CD4-positive, alpha-beta T cell treated with Interleukin-6 at 100 ng/mL for 8 hours (primary cell): ENCODE measurements around the gene MCEMP1.

Source experiments
- DNase-seq: peaks from one replicate; pipeline ENCODE4 v3.0.0-alpha.2; 2020; ENCODE audit warnings: mixed read lengths, low spot score

The MCEMP1 gene

GRCh38 chr19:7676854-7677253 lies at the start of gene MCEMP1:
Gene MCEMP1, plus strand, starts transcription at chr19:7677090. Its CDS starts 31 bp downstream, at chr19:7677121.
- no peak for DNase-seq

GRCh38 chr19:7627166-7627565 lies 49.7 kb upstream of the MCEMP1 start:
- DNase-seq: no peak

GRCh38 chr19:7628589-7629311 lies 48.1 kb upstream of the MCEMP1 start:
- no peak for DNase-seq

GRCh38 chr19:7629347-7630054 lies 47.4 kb upstream of the MCEMP1 start, which contains the start of the genes PET100 and XAB2:
Gene PET100, plus strand, starts transcription at chr19:7629793. Its CDS starts 41 bp downstream, at chr19:7629834.
Gene XAB2, minus strand, starts transcription at chr19:7629545. Its CDS starts 18 bp downstream, at chr19:7629527.
- DNase-seq: peak; percentile 97

DNA sequence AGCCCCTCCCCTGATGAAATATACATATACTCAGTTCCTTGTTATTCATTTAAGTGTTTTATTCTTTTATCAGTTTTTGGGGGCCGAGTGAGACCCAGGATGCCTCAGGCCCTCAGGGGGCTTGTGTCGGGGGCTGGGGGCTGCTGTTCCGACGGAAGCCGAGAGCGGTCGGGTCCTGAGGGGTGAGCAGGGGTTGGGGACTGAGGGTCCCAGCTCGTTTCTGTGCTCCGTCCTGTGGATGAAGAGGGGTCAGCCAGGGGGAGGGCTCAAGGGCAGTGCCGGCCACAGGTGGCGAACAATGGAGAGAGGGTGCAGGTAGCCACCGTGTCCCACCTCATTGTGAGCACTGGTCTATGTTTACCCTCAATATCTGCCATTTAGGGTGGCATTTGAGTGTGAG lies 45.3 kb upstream of the MCEMP1 start:
- DNase-seq: no peak

DNA sequence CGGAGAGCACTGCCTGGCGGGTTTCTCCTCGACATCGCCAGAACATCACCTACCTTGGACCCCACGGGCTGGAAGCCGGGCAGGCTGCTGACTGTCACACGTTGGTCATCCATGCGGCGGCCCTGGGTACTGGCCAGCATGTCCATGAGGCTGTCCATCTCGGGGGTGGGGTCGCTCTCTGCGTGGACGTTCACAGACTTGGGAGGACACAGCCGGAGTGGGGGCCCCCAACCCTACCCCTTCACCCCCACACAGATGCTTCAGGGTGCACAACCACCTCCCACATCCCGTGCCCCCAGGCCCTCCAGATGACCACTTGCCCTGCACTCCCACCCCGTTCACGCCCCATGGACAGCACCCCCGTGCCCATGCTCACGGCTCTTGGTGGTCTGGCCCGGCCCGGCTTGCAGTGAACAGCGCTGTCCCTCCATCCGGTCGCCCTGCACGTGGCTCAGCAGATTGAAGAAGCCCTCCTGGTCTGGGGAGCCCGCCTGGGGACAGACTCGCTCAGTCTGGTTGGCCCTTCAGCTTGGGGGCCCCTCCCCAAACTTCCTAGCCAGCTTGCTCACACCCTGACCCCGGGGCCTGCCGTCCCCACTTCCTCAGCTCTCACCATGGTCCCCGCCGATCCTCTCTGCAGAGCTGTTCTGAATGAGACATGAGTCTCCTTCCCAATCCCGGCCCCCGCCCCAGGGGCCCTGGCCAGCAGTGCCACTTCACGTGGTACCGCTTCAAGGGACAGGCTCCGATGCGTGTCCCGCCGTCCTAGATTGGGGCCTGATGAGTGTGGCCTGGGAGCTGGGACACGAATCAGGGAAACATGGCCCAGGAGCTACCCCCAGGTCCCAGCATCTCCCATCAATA lies 44.3 kb upstream of the MCEMP1 start:
- no peak for DNase-seq

GRCh38 chr19:7633698-7634097 lies 43.2 kb upstream of the MCEMP1 start, which contains the start of gene PCP2:
Gene PCP2, minus strand, starts transcription at chr19:7633719. Its CDS starts 262 bp downstream, at chr19:7633457.
- DNase-seq: no peak

GRCh38 chr19:7635670-7636069 lies 41.2 kb upstream of the MCEMP1 start:
- no peak for DNase-seq

DNA sequence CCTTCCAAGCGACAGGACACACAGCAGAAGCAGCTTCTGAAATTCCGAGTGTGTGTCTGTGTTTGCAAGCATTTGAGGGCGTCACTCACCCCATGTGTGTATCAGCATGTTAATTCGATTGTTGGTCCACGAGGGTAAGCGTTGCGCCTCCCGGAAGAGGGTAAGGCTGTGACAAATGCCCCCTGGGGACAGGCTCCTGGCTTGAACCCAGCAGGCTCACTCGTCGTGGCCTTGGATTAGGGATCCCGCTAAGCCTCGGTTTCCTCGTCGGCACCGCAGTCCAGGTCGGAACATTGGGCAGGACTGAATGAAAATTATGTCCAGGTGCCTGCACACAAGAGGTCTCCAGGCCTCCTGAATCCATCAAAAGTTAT lies 40.6 kb upstream of the MCEMP1 start:
- no peak for DNase-seq

DNA sequence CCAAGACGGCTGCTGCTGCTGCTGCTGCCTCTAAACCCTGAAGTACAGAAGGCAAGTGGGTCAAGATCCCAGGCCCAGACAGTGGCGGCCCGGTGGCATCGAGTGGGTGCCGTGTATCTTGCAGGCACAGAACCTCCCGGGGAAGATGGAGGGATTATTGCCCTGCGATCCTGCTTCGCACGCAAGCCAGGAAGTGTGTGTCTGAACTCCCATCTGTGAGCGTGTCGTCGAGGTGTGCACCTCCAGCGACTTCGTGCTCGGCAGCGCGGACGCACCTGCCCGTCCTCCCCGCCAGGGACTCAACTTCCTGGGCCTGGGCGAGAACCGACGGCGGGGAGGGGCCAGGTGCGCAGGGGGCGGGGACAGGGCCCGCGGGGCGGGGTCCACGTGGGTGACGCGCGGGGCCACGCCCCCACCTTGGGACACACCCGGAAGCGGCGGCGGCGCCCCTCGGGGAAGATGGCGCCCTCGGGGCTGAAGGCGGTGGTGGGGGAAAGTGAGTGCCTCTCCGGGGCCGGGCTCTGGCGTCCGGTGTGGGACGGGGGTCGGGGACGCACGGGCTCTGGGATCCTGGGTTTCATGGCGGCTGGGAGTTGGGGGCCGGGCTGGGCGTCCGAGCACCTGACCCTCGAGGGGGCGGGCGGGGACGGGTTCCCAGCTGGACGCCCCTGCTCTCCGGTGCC lies 40.1 kb upstream of the MCEMP1 start, which contains the start of gene STXBP2:
TSS of gene STXBP2 (plus strand) at position 420 of the 683 bp plus-strand sequence. CDS start at position 460, 40 bp downstream.
- peak; percentile 92 for DNase-seq

DNA sequence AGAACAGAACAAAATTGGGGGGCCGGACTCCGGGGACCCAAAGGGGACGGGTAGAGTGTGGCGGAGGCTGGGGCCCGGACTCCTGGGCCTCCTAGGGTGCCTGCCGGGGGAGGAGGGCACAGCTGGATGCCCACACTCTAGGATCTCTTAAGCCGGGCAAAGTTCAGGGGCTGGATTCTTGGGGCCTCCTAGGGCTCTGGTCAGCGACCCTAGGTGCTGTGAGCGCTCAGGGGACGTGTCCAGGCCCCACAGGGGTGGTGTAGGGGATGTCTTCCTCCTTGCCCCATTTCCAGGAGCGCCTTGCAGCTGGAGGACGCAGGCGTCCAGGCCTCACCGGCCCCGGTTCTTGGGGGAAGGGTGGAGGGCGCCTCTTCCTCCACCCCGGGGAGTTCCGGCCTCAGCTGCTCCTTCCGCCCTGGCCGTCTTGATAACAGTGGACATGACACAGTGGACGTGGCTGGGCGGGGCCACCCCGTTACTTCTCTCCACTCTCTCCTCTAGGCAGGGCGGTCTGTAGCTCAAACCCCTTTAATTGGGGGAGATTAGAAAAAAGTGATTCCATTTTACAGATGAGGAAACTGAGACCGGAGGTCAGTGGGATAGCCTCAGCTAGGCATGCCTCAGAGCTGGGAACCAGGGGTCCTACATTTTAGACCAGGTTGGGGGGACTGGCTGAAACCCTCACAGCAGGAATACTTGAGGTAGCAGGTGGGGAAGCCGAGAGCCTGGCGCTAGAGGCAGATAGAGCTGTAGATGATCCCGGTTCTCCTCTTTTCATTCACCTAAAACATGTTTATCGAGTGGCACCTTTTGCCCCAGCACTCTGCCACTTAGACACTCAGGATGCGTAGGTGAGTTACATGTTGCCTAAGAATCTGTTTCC lies 39.3 kb upstream of the MCEMP1 start:
- no peak for DNase-seq

DNA sequence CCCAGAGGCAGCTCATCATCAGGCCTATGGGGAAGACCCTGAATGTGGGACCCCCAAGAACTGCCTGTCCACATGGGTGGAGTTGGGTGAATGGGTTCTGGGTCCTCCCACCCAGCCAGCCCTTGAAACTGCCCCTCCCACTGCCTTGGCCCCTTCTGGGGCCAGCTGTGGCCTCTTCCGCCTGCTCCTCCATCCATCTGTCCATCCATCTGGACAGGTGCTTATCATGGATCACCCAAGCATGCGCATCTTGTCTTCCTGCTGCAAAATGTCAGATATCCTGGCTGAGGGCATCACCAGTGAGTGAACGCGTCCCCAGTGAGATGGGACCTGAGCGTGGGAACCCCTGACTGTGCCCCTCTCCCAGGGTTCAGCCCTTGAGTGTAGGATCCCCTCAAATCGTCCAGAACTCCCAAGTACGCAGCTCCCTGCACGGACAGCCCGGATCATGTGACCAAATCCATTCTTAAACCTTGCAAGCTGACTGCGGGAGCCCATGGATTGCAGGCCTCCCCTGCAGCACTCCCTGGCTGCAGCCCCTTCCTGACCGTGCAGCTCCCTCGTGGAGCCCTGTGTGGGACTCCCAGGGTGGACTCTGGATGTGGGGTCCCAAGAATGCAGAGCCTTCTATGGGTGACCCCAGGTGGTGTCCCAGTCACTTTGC lies 38.0 kb upstream of the MCEMP1 start:
- DNase-seq: no peak

- no peak for DNase-seq
These were observed 37.0 kb upstream of the MCEMP1 start for GRCh38 chr19:7639863-7640348.

DNA sequence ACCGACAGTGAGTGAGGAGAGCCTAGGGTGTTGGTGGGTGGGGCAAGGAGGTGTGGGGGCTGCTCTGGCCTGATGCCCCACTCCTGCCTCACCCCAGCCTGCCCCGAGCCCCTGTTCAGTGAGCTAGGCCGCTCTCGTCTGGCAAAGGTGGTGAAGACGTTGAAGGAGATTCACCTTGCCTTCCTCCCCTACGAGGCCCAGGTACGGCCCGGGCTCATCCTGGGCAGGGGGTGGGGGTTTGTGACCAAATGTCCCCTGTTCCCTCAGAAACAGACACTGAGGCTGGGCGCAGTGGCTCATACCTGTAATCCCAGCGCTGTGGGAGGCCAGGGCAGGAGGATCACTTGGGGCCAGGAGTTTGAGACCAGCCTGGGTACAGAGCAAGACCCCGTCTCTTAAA lies 36.1 kb upstream of the MCEMP1 start:
- no peak for DNase-seq

- no peak for DNase-seq
These were observed 35.3 kb upstream of the MCEMP1 start for GRCh38 chr19:7641290-7642276.

- no peak for DNase-seq
These were observed 34.4 kb upstream of the MCEMP1 start for GRCh38 chr19:7642295-7643030.

DNA sequence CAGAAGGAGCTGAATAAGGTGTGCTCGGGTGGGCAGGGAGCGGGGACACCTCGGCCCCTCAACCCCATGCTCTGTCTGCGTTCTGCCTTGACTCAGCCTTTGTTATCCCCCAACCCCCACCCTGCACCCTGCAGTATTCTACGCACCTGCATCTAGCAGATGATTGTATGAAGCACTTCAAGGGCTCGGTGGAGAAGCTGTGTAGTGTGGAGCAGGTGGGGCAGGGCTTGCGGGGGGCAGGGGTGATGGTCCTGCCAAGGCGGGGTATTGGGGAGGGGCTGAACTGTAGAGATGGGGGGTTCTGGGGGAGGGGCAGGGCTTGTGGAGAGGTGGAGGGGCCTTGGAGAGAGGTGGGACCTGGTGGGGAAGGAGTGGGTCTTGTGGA lies 33.9 kb upstream of the MCEMP1 start:
- DNase-seq: no peak
